Progenitor cell of endocrine pancreas (in vitro differentiated cells): ENCODE results near the gene PPIH. TPM values are rescaled to one million over a fixed set of nuclear protein-coding genes. Genes with fewer than 3 reads are reported as not detected.

Source experiments
- DNase-seq: peaks from one replicate; pipeline ENCODE4 v3.0.0; 2021; ENCODE audit warnings: low spot score; ENCODE audit not compliant: unreplicated experiment
- H3K27ac Mint-ChIP-seq: 2 replicates; pipeline ENCODE4 v1.8.0; 2021; ENCODE audit warnings: mild to moderate bottlenecking, moderate library complexity, mixed read lengths
- H3K27me3 Mint-ChIP-seq: 2 replicates; pipeline ENCODE4 v1.8.0; 2021; ENCODE audit warnings: mixed read lengths
- H3K36me3 Mint-ChIP-seq: 2 replicates; pipeline ENCODE4 v1.8.0; 2022; ENCODE audit warnings: mixed read lengths; ENCODE audit not compliant: insufficient read depth
- H3K4me1 Mint-ChIP-seq: 2 replicates; pipeline ENCODE4 v1.8.0; 2021; ENCODE audit warnings: low read depth, mixed read lengths
- H3K4me3 Mint-ChIP-seq: 2 replicates; pipeline ENCODE4 v1.8.0; 2021; ENCODE audit warnings: low read depth, mild to moderate bottlenecking, moderate library complexity, mixed read lengths
- H3K9me3 Mint-ChIP-seq: 2 replicates; pipeline ENCODE4 v1.8.0; 2021; ENCODE audit warnings: low read depth, mixed read lengths
- CTCF ChIP-seq: fragments of 200-600 bp; sonication (generic); IDR thresholded peaks from one replicate; pipeline ENCODE4 v1.5.0; 2021; ENCODE audit warnings: antibody characterized with exemption, mild to moderate bottlenecking; ENCODE audit not compliant: unreplicated experiment
- total RNA-seq: library from RNA; stranded (reverse); gene quantifications from 2 replicates; pipeline ENCODE4 v1.2.1, GENCODE V29; 2021

PPIH gene
- total RNA-seq, 1 donor from 2014 or later = 53.4 TPM

- peaks cover 77% of the 10 kb centered on the region for H3K4me1 Mint-ChIP-seq
These were observed 32.9 kb downstream of the PPIH start for GRCh38 chr1:42691157-42691498.

GRCh38 chr1:42692461-42692860 lies 34.2 kb downstream of the PPIH start:
- H3K27ac Mint-ChIP-seq = peak overlapping the region; percentile 99
- peak overlapping the region; percentile 54 for H3K4me3 Mint-ChIP-seq
- H3K27me3 Mint-ChIP-seq = no peaks in the 10 kb centered on the region
- peaks cover 28% of the 10 kb centered on the region for H3K36me3 Mint-ChIP-seq
- no peak for DNase-seq
- no peak for TF ChIP-seq CTCF
- H3K9me3 Mint-ChIP-seq = no peaks in the 10 kb centered on the region
- peaks cover 68% of the 10 kb centered on the region for H3K4me1 Mint-ChIP-seq

More at GRCh38 chr1:42691157-42691498, 32.9 kb downstream of the PPIH start:
- H3K27ac Mint-ChIP-seq = peak overlapping the region; percentile 91
- peaks cover 22% of the 10 kb centered on the region for H3K36me3 Mint-ChIP-seq
- H3K27me3 Mint-ChIP-seq = no peaks in the 10 kb centered on the region
- no peak for TF ChIP-seq CTCF
- H3K4me3 Mint-ChIP-seq = no peak overlapping the region
- DNase-seq = no peak
- no peaks in the 10 kb centered on the region for H3K9me3 Mint-ChIP-seq

- Mint-ChIP-seq H3K4me1 (peaks cover 64% of the 10 kb centered on the region), H3K9me3 (no peaks in the 10 kb centered on the region), H3K36me3 (peaks cover 29% of the 10 kb centered on the region), H3K4me3 (peak overlapping the region; percentile 54), H3K27ac (peak overlapping the region; percentile 99), H3K27me3 (no peaks in the 10 kb centered on the region)
- no peak for DNase-seq
- TF ChIP-seq CTCF = no peak
These were observed 34.7 kb downstream of the PPIH start for GRCh38 chr1:42692911-42693310.

- no peak for DNase-seq
- Mint-ChIP-seq H3K27ac (peak overlapping the region; percentile 7), H3K36me3 (peaks cover 62% of the 10 kb centered on the region)
These were observed 40.0 kb downstream of the PPIH start for GRCh38 chr1:42698081-42698813.

GRCh38 chr1:42700006-42700405 lies 41.8 kb downstream of the PPIH start:
- Mint-ChIP-seq H3K27ac (no peak overlapping the region), H3K4me1 (peaks cover 3% of the 10 kb centered on the region), H3K27me3 (no peaks in the 10 kb centered on the region), H3K4me3 (no peak overlapping the region), H3K9me3 (no peaks in the 10 kb centered on the region), H3K36me3 (peaks cover 68% of the 10 kb centered on the region)
- DNase-seq = no peak
- TF ChIP-seq CTCF = no peak

More at GRCh38 chr1:42698081-42698813, 40.0 kb downstream of the PPIH start:
- Mint-ChIP-seq H3K4me3 (no peak overlapping the region), H3K4me1 (peaks cover 19% of the 10 kb centered on the region), H3K27me3 (no peaks in the 10 kb centered on the region), H3K9me3 (no peaks in the 10 kb centered on the region)
- no peak for TF ChIP-seq CTCF
